Activated naive CD4-positive, alpha-beta T cell treated with Interleukin-2 at 50 U/mL for 16 hours (primary cell): Measurements from ENCODE around the gene PRIMA1.
"Not testable (repeated sequence)": the region's sequence is repeated elsewhere in the genome, so short reads cannot be mapped to it uniquely, and the experiment has no call there.

Experiments used
- DNase-seq: peaks from one replicate; pipeline ENCODE4 v3.0.0-alpha.2; 2020

Gene PRIMA1

GRCh38 chr14:93788293-93788542 lies at the start of gene PRIMA1:
PRIMA1 (minus strand) TSS chr14:93788485; CDS start chr14:93787718, 767 bp downstream.
- DNase-seq = no peak

- no peak for DNase-seq
Measured at GRCh38 chr14:93834699-93835371, 46.5 kb upstream of the PRIMA1 start.

- no peak for DNase-seq
Measured at GRCh38 chr14:93832665-93833064, 44.4 kb upstream of the PRIMA1 start.

GRCh38 chr14:93832081-93832480 lies 43.8 kb upstream of the PRIMA1 start:
- no peak for DNase-seq

- no peak for DNase-seq
Measured at GRCh38 chr14:93830753-93831461, 42.6 kb upstream of the PRIMA1 start.

- DNase-seq = no peak
Measured at GRCh38 chr14:93829839-93830481, 41.7 kb upstream of the PRIMA1 start.

GRCh38 chr14:93825235-93825553 lies 36.9 kb upstream of the PRIMA1 start:
- DNase-seq = no peak

GRCh38 chr14:93824518-93825234 lies 36.4 kb upstream of the PRIMA1 start:
- no peak for DNase-seq

- DNase-seq = no peak
Measured at GRCh38 chr14:93824076-93824475, 35.8 kb upstream of the PRIMA1 start.

GRCh38 chr14:93821051-93821450 lies 32.8 kb upstream of the PRIMA1 start:
- DNase-seq = no peak

- no peak for DNase-seq
Measured at GRCh38 chr14:93818857-93819256, 30.6 kb upstream of the PRIMA1 start.

GRCh38 chr14:93811676-93812075 lies 23.4 kb upstream of the PRIMA1 start:
- no peak for DNase-seq

GRCh38 chr14:93811020-93811419 lies 22.7 kb upstream of the PRIMA1 start:
- DNase-seq = no peak

- DNase-seq = not testable (repeated sequence)
Measured at GRCh38 chr14:93809491-93810420, 21.5 kb upstream of the PRIMA1 start.

GRCh38 chr14:93804654-93805053 lies 16.4 kb upstream of the PRIMA1 start:
- no peak for DNase-seq

GRCh38 chr14:93803408-93804318 lies 15.4 kb upstream of the PRIMA1 start:
- no peak for DNase-seq

GRCh38 chr14:93799989-93800921 lies 12.0 kb upstream of the PRIMA1 start:
- DNase-seq = no peak

- DNase-seq = no peak
Measured at GRCh38 chr14:93799617-93799988, 11.3 kb upstream of the PRIMA1 start.

GRCh38 chr14:93797536-93797935 lies 9.3 kb upstream of the PRIMA1 start:
- DNase-seq = no peak

- DNase-seq = no peak
Measured at GRCh38 chr14:93797071-93797470, 8.8 kb upstream of the PRIMA1 start.

GRCh38 chr14:93794756-93795155 lies 6.5 kb upstream of the PRIMA1 start:
- DNase-seq = no peak
